Right renal pelvis (tissue), 4 donors: ENCODE measurements around the gene GAS7. TPM values are rescaled to one million over a fixed set of nuclear protein-coding genes. Genes with fewer than 3 reads are reported as not detected.
"Not testable (repeated sequence)": the region's sequence is repeated elsewhere in the genome, so short reads cannot be mapped to it uniquely, and the experiment has no call there.

Experiments
- DNase-seq, 4 donors: peaks; one replicate each; pipeline ENCODE4 v3.0.0-alpha.2; 2013; ENCODE audit warnings: low read depth in 4 of 4, low spot score in 3 of 4, missing footprints in 1 of 4
- polyA plus RNA-seq, 4 donors: library from polyadenylated mRNA; unstranded; fragments of 120-200 nt; gene quantifications; one replicate each; pipeline ENCODE4 v1.2.1, GENCODE V29; 2013; ENCODE audit not compliant: insufficient read length in 4 of 4

The GAS7 gene
- polyA plus RNA-seq, 4 donors = 16.2 to 19.7 (median 17.2) TPM

DNA sequence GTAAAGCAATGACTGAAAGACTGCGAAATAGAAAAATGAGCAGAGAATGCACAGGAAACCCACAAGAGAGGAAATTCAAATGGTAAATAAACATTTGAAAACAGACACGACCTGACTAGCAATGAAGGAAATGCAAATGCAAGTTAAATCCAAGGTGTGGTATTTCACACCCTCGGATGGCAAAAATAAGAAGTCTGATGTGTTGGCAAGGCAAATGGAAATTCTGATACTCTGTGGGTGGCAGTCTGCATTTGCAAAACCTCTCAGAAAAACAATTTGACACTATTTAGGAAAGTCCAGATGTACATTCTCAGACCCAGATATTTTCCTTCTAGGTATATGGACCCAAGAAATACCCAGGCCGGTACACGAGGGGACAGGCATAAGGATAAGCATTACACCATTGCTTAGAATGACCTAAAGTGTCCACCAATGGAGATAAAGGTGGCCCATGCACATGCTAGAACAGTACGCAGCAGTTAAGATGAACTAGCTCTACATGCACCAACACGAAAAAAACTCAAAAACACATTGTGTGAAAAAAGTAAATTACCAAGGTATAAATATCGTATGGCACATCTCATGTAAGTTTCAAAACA, 116.7 kb downstream of the GAS7 start:
- no peak for DNase-seq

DNA sequence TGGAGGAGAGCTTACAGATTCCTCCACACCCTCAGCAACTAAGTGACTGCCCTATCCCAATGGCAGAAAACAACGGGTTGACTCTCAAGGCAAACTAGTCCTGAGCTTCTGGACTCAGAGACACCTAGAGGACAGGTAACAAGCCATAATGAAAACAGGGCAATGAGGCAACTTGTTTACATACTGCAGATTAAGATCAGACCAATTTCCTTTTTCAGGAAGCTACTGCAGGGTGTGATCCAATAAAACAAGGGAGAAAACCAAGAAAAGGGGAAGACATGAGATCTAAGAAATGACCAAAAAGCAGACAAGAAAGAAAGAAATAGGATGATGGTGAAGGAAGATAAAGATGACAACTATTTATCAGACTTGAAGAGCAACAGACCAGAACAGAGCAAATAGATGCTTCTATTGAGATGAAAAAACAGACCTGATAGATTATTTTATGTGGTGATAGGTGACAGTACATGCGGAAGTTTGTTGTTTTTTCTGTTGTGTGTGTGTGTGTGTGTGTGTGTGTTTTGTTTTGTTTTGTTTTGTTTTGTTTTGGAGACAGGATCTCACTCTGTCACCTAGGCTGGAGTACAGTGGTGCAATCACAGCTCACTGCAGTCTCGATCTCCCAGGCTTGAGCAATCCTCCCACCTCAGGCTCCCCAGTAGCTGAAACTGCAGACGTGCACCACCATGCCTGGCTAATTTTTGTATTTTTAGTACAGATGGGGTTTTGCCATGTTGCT, 120.7 kb downstream of the GAS7 start:
- DNase-seq = no peak

DNA sequence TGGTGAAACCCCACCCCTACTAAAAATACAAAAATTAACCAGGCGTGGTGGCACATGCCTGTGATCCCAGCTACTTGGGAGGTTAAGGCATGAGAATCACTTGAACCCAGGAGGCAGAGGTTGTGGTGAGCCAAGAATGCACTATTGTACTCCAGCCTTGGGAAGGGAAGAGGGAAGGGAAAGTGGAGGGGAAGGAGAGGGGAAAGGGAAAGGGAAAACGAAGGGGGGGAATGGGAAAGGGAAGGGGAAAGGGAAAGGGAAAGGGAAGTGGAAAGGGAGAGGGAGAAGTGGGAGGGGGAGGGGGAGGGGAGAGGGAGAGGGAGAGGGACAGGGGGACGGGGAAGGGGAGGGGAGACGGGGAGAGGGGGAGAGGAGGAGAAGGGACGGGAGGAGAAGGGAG, 122.5 kb downstream of the GAS7 start:
- no peak for DNase-seq

DNA sequence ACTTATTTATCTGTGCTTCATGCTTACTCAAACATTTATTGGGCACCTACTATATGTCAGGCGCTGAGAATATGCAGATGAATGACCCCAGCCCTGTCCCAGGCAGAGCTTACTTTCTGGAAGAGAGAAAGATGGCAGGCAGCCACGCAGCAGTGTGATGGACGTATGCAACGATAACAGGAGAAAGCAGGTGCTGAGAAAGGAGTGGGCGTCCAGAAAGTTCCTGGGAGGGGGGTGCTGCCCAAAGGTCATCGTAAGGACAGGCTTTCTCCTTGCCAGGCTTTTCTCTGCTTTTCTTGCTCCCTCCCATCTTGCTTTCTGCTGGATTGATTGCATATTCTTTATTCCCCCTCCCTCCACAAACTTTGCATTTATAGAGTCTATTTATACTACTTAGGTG, 124.5 kb downstream of the GAS7 start:
- DNase-seq = no peak

DNA sequence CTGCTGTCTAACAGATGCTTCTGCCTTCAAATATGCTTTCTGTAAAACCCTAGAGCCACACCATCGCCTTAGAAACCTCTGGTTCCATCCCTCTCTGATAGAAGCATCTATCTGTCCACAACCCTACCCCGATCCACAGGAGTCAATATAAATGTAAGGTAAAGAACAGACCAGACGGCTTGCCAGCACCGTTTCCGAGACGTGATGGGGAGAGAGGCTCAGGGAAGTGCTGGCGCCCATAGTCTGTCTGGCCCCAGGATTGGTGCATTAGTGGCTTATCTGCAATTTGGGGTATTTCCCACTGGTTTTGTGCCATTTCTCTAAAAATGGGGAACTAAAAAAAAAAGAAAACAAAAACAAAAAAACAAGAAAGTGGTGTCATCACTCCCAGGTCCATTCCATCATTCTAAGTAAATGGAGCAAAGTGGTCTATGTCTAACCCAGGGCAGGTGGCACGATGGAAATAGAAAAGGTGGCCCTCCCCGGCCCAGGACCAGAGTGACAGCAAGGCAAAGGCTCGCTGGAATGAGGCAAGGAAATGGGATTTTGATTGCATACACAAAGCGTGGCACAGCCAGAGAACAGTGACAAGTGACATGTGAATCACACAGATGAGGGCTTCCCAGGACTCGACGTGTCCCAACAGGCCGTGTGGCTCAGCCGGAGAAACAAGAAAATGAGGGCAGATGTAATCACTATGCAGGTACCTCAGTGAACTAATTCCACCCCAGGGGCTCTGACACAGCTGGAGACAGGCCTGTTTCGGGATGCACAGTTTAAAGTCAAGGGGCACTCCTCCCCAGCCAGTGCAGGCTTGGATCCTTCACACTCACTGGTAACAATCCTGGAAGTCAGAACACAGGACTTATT, 125.6 kb downstream of the GAS7 start:
- no peak for DNase-seq

DNA sequence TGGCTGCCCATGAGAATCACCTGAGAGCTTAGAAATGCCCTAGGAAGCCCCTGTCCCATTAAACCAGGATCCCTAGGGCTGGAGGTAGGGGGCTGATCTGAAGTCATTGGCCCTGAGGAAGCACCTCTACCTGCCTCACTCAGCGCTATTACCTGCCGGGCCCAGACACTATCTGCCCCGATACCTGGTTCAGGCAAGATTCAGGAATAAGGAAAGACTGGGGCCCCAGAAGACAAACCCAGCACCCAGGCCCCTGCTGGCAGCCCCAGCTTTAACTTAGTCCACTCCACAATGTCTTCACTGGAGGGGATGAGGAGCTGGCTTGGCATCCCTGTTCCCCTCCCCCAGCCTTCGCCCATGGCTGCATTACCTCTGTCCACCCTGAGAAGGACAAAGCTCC, 126.3 kb downstream of the GAS7 start:
- no peak for DNase-seq

DNA sequence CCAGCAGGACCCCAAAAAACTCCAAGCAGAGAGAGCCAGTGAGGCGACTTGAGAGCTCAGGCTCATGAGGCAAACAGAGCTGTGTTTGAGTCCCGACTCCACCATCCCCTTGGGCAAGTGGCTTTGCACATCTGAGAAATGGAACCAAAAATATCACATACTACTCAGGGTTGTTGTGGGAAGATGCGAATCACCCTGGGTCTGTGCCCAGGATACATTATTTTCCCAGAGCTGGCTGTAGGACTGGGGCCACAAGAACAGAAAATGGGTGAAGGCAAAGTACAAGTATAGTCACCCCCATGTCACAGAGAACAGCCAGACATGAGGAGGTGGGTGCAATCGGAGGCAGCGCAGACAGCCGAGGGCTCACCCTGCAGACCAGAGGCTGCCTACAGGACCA, 127.3 kb downstream of the GAS7 start:
- no peak for DNase-seq

DNA sequence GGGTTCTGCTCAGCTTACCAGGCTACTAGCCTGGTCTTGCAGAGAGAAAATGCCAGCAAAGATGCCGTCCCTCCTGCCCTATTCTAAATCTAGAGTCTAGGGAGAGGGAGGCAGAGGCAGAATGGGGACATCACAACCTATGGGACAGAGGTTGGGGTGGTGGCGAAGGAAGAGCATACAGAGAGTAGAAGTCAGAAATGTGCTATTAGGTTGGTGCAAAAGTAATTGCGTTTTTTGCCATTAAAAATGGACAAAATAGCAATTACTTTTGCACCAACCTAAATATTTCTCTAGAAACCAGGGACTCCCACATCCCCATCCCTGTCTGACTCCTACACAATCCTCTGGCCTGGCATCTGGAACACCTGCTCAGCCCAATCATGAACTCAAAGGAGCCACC, 127.7 kb downstream of the GAS7 start:
- DNase-seq = no peak

DNA sequence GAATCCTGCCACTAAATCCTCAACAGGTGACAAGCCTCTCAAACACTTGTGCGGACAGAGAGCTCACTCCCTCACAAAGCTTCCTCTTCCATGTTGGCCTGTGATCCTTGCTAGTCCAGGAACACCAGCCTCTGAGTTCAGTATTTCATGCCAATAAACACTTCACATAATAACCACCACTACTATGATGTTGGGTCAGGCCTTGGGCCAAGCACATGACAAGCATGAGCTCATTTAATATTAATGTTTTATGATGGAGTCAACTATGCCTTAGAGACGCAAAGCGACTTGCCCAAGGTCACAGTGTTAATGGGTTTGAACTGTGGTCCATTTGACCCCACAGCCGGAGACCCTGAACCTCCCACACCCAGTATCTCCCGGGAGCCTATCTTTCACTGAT, 129.1 kb downstream of the GAS7 start:
- DNase-seq = no peak

DNA sequence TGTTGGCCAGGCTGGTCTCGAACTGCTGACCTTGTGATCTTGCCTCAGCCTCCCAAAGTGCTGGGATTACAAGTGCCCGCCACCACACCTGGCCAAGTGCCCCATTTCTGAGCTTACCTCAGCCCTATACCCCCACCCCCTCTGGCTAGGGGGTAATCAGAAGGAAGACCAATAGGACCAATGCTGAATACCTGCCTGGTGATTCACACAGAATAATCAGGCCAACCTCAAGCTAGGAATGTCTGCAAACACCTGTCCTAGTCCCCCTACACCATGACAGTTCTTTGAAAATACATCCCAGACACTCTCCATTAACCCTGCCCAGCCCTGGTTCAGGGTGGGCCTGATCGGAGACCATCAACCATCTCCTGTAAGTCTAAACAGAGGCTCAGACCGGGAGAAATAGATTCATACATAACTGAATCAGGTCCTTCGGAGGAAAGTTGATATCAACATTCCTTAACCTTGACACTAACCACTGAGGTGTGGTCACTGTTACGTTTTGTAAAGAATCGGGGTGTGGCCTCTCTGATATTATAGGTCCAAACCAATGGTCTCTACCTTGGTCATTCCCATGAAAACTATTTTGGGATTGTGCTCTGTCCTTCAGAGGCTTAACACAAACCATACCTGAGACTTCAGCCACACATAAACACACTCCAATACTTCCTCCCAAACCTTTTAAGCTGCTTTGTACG, 130.8 kb downstream of the GAS7 start:
- no peak for DNase-seq

DNA sequence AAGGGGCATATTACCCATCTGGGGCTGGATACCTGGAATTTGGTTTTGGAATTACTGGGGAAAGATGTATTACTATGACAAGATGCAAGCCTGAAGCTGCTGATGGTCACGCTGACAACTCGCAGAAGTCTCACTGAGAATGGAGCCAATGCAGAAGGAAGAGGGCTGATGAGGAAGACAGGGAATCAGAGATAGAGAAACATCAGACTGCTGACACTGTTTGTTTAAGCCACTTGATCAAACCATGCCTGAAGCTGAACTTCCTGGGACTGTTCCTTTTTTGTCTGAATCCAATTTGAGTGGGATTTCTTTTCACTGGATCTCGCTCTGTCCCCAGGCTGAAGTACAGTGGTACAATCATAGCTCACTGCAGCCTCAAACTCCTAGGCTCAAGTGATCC, 133.9 kb downstream of the GAS7 start:
- no peak for DNase-seq

DNA sequence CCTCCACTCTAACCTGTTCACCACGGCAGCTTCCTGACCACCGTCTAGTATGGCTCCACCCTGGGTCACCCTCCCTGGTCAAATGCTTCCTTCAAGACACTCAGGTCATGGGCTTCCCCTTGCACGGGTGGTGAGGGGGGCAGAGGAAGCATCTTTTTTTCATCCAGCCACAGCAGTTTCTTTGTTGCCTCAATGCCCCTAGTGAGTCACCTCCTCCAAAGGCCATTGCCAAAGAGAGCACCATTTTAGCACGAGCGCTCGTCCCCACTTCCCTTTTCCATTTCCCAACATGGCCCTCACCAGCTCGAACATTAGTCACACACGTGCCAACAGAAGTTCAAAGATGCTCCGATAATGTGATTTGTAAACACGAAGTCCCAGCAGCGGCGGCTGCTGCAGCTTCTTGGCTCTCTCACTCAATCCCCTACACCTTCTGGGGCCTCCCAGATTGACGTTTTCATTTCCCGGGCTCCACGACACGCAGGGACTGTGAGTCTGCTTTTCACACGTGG, 134.6 kb downstream of the GAS7 start:
- DNase-seq = no peak

DNA sequence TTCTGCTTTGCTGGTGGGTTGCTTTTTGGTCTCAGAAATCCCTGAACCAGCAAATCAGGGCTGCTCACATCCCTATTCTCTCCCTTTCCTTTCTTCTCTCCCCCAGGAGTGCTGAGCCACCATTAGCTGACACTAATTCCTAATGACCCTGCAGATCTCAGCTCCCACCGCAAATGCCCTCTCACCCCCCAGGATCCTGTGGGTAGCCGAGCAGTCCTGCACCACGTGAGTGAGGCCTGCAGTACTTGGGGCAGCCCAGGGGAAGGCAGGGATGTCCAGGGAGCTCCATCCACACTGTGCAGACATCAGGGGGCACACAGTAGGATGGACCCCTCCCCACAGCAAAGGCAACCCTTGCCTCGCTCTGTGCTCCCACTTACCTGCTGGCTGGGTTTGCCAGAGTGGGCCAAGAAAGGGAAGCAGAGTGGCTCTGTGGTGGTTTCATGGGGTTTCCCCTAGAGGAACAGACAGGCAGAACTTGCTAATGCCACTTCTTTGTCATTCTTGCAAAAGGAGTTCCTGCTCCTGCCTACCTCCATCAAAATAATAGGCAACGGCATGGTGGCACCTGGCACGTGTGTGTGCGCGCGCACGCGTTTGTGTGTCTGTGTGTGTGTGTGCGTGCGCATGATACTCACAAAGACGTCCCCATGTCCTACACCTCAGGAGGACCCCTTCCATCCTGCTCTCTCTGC, 135.6 kb downstream of the GAS7 start:
- no peak for DNase-seq

DNA sequence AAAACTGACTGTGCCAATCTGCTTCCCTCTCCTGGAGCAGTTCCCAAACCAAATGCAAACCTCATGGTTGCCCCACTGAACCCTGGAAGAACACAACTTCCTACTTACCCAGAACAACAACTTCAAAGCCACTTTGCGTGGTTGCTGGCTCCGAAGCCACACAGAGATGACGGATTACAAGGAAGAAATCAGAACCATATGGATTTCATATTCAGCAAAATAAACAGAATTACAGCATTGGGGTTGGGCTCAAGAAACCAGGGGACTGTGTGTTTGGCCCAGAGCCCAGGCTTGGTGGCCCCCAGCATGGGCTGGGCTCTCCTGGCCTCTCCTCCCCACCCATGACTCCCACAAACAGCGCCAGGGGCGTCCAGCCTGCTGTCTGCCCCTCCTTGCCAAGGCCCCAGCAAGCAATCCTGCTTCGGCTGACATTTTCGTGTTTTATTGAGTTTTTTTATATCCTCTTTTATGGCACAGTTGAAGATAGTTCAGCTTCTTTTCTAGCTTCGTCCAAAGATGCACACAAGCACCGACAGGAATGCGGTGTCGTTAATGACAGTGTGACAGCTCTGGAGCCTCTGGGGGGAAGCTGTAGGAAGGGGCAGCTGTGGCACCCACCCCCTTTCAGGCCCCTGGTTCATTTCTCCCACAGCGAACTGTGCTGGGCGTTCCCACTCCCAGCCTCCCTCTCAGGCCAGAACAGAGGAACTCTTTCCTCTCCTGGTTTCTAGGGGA, 137.1 kb downstream of the GAS7 start:
- peak in 2 of 4 donors; percentile 33 to 41 for DNase-seq

DNA sequence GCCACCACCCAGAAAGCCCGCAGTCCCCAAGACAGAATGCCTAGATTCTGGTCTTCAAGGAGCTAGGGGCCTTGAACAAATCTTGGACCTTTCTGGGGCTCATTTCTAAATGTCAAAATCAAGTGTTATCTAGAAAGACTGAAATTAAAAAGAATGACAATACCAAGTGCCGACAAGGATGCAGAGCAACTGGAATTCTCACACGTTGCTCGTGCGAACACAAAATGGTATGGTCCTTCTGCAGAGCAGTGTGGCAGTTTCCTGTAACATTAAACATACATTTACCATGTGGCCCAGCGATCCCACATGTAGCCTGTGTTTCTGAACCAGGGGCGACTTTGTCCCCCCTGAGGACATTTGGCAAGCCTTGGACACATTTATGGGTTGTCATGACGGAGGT, 137.9 kb downstream of the GAS7 start:
- DNase-seq = no peak

DNA sequence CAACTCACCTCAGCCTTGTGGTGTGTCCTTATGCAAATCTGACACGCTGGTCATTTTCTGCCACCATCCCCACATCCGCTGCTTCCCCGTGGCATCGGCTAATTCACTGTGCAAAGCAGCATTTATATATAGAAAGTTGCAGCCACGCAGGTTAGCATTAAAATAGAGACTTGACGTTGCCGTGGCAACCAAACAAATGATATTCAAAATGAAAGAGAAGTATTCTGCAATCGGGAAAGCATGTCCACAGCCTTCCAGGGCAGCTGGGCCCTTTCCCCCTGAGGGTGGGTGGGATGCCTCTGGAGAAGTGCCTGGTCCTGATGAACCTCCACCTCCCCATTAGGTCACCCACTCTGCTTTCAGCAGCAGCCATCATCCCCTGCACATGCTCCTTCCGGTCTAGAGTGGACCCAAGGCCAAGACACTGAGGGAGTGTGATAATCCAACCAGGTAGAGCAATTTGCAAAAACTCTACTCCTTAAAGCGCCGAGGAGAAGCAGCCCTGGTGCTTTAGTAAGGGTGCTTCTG, 138.7 kb downstream of the GAS7 start:
- no peak for DNase-seq

DNA sequence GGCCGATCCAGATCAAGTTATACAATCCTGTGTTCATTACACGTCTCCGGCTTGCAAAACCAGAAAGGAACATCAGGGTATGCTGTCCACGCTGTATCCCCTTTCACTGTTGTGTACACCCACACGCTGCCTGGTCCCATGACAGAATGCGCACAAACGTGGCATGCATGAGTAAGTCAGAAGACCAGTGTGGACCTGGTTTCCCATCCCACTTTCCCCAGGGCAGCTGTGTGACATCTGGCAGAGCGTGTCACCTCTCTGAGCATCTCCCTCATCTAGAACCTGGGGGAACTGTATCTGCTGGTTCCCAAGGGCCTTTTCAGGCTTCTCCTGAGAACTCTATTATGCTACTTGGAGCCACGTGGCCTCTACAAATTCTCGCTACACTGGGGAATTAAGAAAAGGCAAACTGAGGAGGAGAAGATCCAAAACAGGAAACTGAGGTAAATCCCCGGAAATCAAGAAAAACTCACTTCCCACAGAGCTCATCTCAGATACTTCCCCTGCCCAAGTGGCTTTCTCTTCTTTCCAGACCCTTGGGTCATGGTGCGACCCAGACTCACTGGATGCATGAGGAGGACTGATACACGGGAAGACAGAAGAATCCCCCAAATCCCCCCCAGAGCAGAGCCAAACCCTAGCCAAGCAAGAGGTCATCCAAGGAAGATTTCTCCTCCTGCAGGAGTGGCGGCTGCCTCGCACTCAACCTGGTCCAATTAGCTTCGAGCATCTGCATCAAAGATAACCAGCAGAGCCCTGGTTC, 139.3 kb downstream of the GAS7 start:
- DNase-seq = no peak

DNA sequence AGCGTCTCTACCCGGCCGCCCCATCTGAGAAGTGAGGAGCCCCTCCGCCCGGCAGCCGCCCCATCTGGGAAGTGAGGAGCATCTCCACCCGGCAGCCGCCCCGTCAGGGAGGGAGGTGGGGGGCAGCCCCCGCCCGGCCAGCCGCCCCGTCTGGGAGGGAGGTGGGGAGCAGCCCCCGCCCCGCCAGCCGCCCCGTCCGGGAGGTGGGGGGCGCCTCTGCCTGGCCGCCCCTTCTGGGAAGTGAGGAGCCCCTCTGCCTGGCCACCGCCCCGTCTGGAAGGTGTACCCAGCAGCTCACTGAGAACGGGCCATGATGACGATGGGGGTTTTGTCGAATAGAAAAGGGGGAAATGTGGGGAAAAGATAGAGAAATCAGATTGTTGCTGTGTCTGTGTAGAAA, 140.9 kb downstream of the GAS7 start:
- not testable (repeated sequence) for DNase-seq
